Neural progenitor cell (in vitro differentiated cells): ENCODE results near the gene CCDC68.

Source experiments
- EZH2 ChIP-seq: fragments of 200-600 bp; sonication (generic); IDR thresholded peaks from 2 replicates; pipeline ENCODE4 v1.6.1; 2017; ENCODE audit warnings: antibody characterized with exemption, mild to moderate bottlenecking, moderate library complexity
- TF ChIP-seq, protein P1 (sequence below): fragments of 200-600 bp; sonication (generic); IDR thresholded peaks from 2 replicates; pipeline ENCODE4 v1.5.1; 2017; ENCODE audit warnings: antibody characterized with exemption, mild to moderate bottlenecking

DNA sequence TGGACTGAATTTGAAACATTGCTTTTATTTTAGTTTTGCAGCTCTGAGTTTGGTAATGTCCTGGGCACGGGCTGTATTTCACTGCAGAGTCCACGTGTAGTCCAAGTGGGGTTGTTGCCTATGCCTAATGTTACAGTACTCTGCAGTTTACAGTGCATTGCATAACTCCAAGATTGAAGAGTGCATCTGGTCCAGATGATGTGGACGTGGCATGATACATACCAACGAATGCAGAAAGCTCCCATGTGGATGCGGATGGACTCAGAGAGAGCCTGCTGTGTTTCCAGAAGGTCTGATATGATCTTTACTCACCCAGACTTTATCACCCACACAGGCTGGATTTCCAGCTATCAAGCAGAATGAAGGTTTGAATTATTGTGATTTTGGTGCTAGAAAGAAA lies 44.4 kb upstream of the CCDC68 start:
- no peak for TF ChIP-seq EZH2
- TF ChIP-seq, protein P1, sequence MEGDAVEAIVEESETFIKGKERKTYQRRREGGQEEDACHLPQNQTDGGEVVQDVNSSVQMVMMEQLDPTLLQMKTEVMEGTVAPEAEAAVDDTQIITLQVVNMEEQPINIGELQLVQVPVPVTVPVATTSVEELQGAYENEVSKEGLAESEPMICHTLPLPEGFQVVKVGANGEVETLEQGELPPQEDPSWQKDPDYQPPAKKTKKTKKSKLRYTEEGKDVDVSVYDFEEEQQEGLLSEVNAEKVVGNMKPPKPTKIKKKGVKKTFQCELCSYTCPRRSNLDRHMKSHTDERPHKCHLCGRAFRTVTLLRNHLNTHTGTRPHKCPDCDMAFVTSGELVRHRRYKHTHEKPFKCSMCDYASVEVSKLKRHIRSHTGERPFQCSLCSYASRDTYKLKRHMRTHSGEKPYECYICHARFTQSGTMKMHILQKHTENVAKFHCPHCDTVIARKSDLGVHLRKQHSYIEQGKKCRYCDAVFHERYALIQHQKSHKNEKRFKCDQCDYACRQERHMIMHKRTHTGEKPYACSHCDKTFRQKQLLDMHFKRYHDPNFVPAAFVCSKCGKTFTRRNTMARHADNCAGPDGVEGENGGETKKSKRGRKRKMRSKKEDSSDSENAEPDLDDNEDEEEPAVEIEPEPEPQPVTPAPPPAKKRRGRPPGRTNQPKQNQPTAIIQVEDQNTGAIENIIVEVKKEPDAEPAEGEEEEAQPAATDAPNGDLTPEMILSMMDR: no peak
